HG03378 (cell line): ENCODE measurements around the gene VPS13D.
"Not testable (repeated sequence)": the region's sequence is repeated elsewhere in the genome, so short reads cannot be mapped to it uniquely, and the experiment has no call there.

ENCODE experiments used
- ATAC-seq: cut with Tn5 transposase; IDR thresholded peaks from one replicate; pipeline ENCODE4 v1.9.1; 2021; ENCODE audit warnings: mild to moderate bottlenecking, moderate library complexity; ENCODE audit not compliant: unreplicated experiment

The VPS13D gene

GRCh38 chr1:12196641-12197482 lies 33.0 kb upstream of the VPS13D start:
- no peak for ATAC-seq

GRCh38 chr1:12197483-12197880 lies 32.3 kb upstream of the VPS13D start:
- ATAC-seq: no peak

GRCh38 chr1:12200208-12200607 lies 29.6 kb upstream of the VPS13D start:
- ATAC-seq: no peak

- no peak for ATAC-seq
Measured at GRCh38 chr1:12201352-12202189, 28.3 kb upstream of the VPS13D start.

GRCh38 chr1:12202190-12202497 lies 27.7 kb upstream of the VPS13D start:
- ATAC-seq: no peak

GRCh38 chr1:12202577-12202976 lies 27.3 kb upstream of the VPS13D start:
- ATAC-seq: no peak

GRCh38 chr1:12203216-12204007 lies 26.4 kb upstream of the VPS13D start:
- no peak for ATAC-seq

GRCh38 chr1:12204140-12204539 lies 25.7 kb upstream of the VPS13D start:
- ATAC-seq: no peak

- ATAC-seq: no peak
Measured at GRCh38 chr1:12204754-12205658, 24.8 kb upstream of the VPS13D start.

GRCh38 chr1:12206238-12206637 lies 23.6 kb upstream of the VPS13D start:
- ATAC-seq: no peak

GRCh38 chr1:12206792-12207424 lies 22.9 kb upstream of the VPS13D start:
- ATAC-seq: no peak

GRCh38 chr1:12208271-12208670 lies 21.6 kb upstream of the VPS13D start:
- ATAC-seq: no peak

- ATAC-seq: no peak
Measured at GRCh38 chr1:12208764-12209494, 20.9 kb upstream of the VPS13D start.

GRCh38 chr1:12209495-12209832 lies 20.4 kb upstream of the VPS13D start:
- no peak for ATAC-seq

GRCh38 chr1:12215118-12215961 lies 14.5 kb upstream of the VPS13D start:
- no peak for ATAC-seq

GRCh38 chr1:12219800-12220199 lies 10.0 kb upstream of the VPS13D start:
- ATAC-seq: no peak

- ATAC-seq: no peak
Measured at GRCh38 chr1:12220890-12221289, 8.9 kb upstream of the VPS13D start.

- ATAC-seq: not testable (repeated sequence)
Measured at GRCh38 chr1:12222700-12223099, 7.1 kb upstream of the VPS13D start.
